HCT116 (cell line): Measurements from ENCODE around the gene CHST11. TPM values are rescaled to one million over a fixed set of nuclear protein-coding genes. Genes with fewer than 3 reads are reported as not detected.

Source experiments
- ATAC-seq: fragments of 200-7000 bp; cut with Tn5 transposase; 2 replicates; pipeline ENCODE4 v1.9.1; 2020; ENCODE audit warnings: mild to moderate bottlenecking, moderate library complexity
- BruUV-seq: library from RNA; stranded (reverse); fragments of 400-500 nt; replicated peaks from 2 replicates; lab custom pipeline; 2021; lab: Mats Ljungman, UMichigan
- CTCF ChIA-PET: fragments of 300-600 bp; sonication (Branson Sonifier 250); formaldehyde crosslinking; loops from one replicate; lab custom pipeline; 2021; ENCODE audit warnings: antibody characterized with exemption; lab: Charles Lee
- POLR2A ChIA-PET: fragments of 300-600, 350-600 bp; sonication (Branson Sonifier 250); formaldehyde crosslinking; loops from one replicate; lab custom pipeline; 2021; ENCODE audit warnings: antibody characterized with exemption; lab: Charles Lee
- RAD21 ChIA-PET, 2 experiments: fragments of 300-600 bp; sonication (Branson Sonifier 250); formaldehyde crosslinking; loops; one replicate each; lab custom pipeline; 2023; ENCODE audit warnings: low total read pairs in 2 of 2; ENCODE audit not compliant: uncharacterized antibody in 2 of 2, unreplicated experiment in 2 of 2, low non-redundant PET in 1 of 2; lab: Charles Lee
- DNase-seq: peaks from one replicate; pipeline ENCODE4 v3.0.0-alpha.2; 2010; ENCODE audit warnings: low read depth, low spot score
- H2AFZ ChIP-seq: fragments of 200-600 bp; shearing (Covaris generic), sonication (generic); 2 replicates; pipeline ENCODE4 v1.6.1; 2017; ENCODE audit warnings: low read depth, mixed run types, mixed read lengths, antibody characterized with exemption, low read length; ENCODE audit not compliant: poor library complexity, severe bottlenecking
- H3K27ac ChIP-seq: 2 replicates; pipeline ENCODE4 v1.5.1; 2012; ENCODE audit warnings: low read depth, low read length
- H3K27me3 ChIP-seq: fragments of 200-600 bp; sonication (generic); 2 replicates; pipeline ENCODE4 v1.6.1; 2016; ENCODE audit warnings: mixed run types, low read length, mixed read lengths; ENCODE audit not compliant: insufficient read depth
- H3K36me3 ChIP-seq, 2 experiments: fragments of 200-500 bp in 1 of 2; fragments of 200-600 bp in 1 of 2; sonication (Bioruptor generic) in 1 of 2; sonication (generic) in 1 of 2; 2 replicates each; pipeline versions ENCODE4 v1.5.1 to v1.6.1; 2014 to 2016; ENCODE audit warnings: low read length in 2 of 2, inconsistent platforms in 1 of 2, mixed read lengths in 1 of 2, mixed run types in 1 of 2; ENCODE audit not compliant: insufficient read depth in 2 of 2, control insufficient read depth in 1 of 2
- H3K4me1 ChIP-seq, 2 experiments: fragments of 200-600 bp in 1 of 2; sonication (generic) in 1 of 2; 2 replicates each; pipeline versions ENCODE4 v1.5.1 to v1.6.1; 2012 to 2017; ENCODE audit warnings: low read length in 2 of 2, inconsistent platforms in 1 of 2, mild to moderate bottlenecking in 1 of 2, mixed read lengths in 1 of 2, mixed run types in 1 of 2, moderate library complexity in 1 of 2; ENCODE audit not compliant: insufficient read depth in 2 of 2, control insufficient read depth in 1 of 2
- H3K4me2 ChIP-seq: fragments of 200-600 bp; sonication (generic); 2 replicates; pipeline ENCODE4 v1.6.1; 2017; ENCODE audit warnings: mixed run types, low read length, mixed read lengths
- H3K4me3 ChIP-seq, 2 experiments: fragments of 200-600 bp in 1 of 2; sonication (generic) in 1 of 2; replicated peaks in 1 of 2; 2 replicates each; pipeline ENCODE4 v1.5.1; 2011 to 2016; ENCODE audit warnings: low read length in 2 of 2, control low read depth in 1 of 2, low read depth in 1 of 2, mild to moderate bottlenecking in 1 of 2, mixed read lengths in 1 of 2, mixed run types in 1 of 2
- H3K79me2 ChIP-seq: fragments of 200-600 bp; sonication (generic); 2 replicates; pipeline ENCODE4 v1.6.1; 2017; ENCODE audit warnings: mild to moderate bottlenecking, mixed run types, low read length, moderate library complexity, mixed read lengths; ENCODE audit not compliant: insufficient read depth
- H3K9ac ChIP-seq: fragments of 200-600 bp; sonication (generic); 2 replicates; pipeline ENCODE4 v1.6.1; 2016; ENCODE audit warnings: low read length, mixed read lengths
- H3K9me2 ChIP-seq: fragments of 200-600 bp; sonication (generic), shearing (Covaris generic); 2 replicates; pipeline ENCODE4 v1.6.1; 2017; ENCODE audit warnings: mixed run types, mild to moderate bottlenecking, moderate library complexity; ENCODE audit not compliant: insufficient read depth
- H3K9me3 ChIP-seq, 2 experiments: fragments of 200-500 bp in 1 of 2; fragments of 200-600 bp in 1 of 2; sonication (Bioruptor generic) in 1 of 2; sonication (generic) in 1 of 2; 2 replicates each; pipeline ENCODE4 v1.6.1; 2014 to 2017; ENCODE audit warnings: low read length in 2 of 2, mixed read lengths in 2 of 2, inconsistent platforms in 1 of 2, low read depth in 1 of 2, mild to moderate bottlenecking in 1 of 2, mixed run types in 1 of 2, moderate library complexity in 1 of 2; ENCODE audit not compliant: control insufficient read depth in 1 of 2, insufficient read depth in 1 of 2
- H4K20me1 ChIP-seq: fragments of 200-600 bp; sonication (generic), shearing (Covaris generic); 2 replicates; pipeline ENCODE4 v1.6.1; 2017; ENCODE audit warnings: mixed run types, mild to moderate bottlenecking, moderate library complexity; ENCODE audit not compliant: insufficient read depth
- ATF3 ChIP-seq: IDR thresholded peaks from 2 replicates; pipeline ENCODE4 v1.6.1; 2012
- CEBPB ChIP-seq: IDR thresholded peaks from 2 replicates; pipeline ENCODE4 v1.6.1; 2012; ENCODE audit warnings: low read depth
- EGR1 ChIP-seq: IDR thresholded peaks from 2 replicates; pipeline ENCODE4 v1.6.1; 2012; ENCODE audit warnings: low read depth
- ELF1 ChIP-seq: IDR thresholded peaks from 2 replicates; pipeline ENCODE4 v1.6.1; 2012; ENCODE audit warnings: low read depth, borderline replicate concordance
- EZH2phosphoT487 ChIP-seq: fragments of 200-600 bp; IDR thresholded peaks from 2 replicates; pipeline ENCODE4 v1.6.1; 2018; ENCODE audit warnings: antibody characterized with exemption, borderline replicate concordance
- FOSL1 ChIP-seq: IDR thresholded peaks from 2 replicates; pipeline ENCODE4 v1.6.1; 2012; ENCODE audit warnings: low read depth
- JUND ChIP-seq: IDR thresholded peaks from 2 replicates; pipeline ENCODE4 v1.6.1; 2012
- POLR2A ChIP-seq: IDR thresholded peaks from 2 replicates; pipeline ENCODE4 v1.7.0; 2011; ENCODE audit warnings: borderline replicate concordance; ENCODE audit not compliant: insufficient read depth, insufficient read length; ENCODE audit errors: extremely low read depth
- POLR2AphosphoS5 ChIP-seq: IDR thresholded peaks from 2 replicates; pipeline ENCODE4 v1.6.1; 2011; ENCODE audit warnings: mild to moderate bottlenecking, low read depth, low read length, moderate library complexity
- RAD21 ChIP-seq: IDR thresholded peaks from 2 replicates; pipeline ENCODE4 v1.6.1; 2012; ENCODE audit warnings: low read depth, mild to moderate bottlenecking
- REST ChIP-seq: IDR thresholded peaks from 2 replicates; pipeline ENCODE4 v1.6.1; 2012; ENCODE audit warnings: low read depth
- SIN3A ChIP-seq: IDR thresholded peaks from 2 replicates; pipeline ENCODE4 v1.6.1; 2012; ENCODE audit warnings: low read depth
- SP1 ChIP-seq: IDR thresholded peaks from 2 replicates; pipeline ENCODE4 v1.6.1; 2012; ENCODE audit warnings: low read depth
- SRF ChIP-seq: IDR thresholded peaks from 2 replicates; pipeline ENCODE4 v1.6.1; 2012; ENCODE audit warnings: low read depth
- TCF7L2 ChIP-seq: IDR thresholded peaks from 2 replicates; pipeline ENCODE4 v1.7.0; 2011; ENCODE audit warnings: borderline replicate concordance, inconsistent platforms; ENCODE audit not compliant: insufficient read depth, insufficient read length; ENCODE audit errors: extremely low read depth
- YY1 ChIP-seq: IDR thresholded peaks from 2 replicates; pipeline ENCODE4 v1.6.1; 2011; ENCODE audit warnings: low read length, low read depth, moderate library complexity, mild to moderate bottlenecking; ENCODE audit not compliant: insufficient replicate concordance; ENCODE audit errors: extremely low read depth
- ZFX ChIP-seq: fragments of 450-650 bp; IDR thresholded peaks from 2 replicates; pipeline ENCODE4 v1.6.1; 2017
- ZNF274 ChIP-seq: fragments of 200-500 bp; sonication (Bioruptor generic); IDR thresholded peaks from 2 replicates; pipeline ENCODE4 v1.6.1; 2014; ENCODE audit warnings: mild to moderate bottlenecking, low read depth, low read length, inconsistent platforms
- intact Hi-C: fragments of 100-400 bp; cut with micrococcal nuclease; formaldehyde crosslinking; loops from 2 replicates; pipeline ENCODE4 v1.10.0; 2022
- total RNA-seq: library from RNA; stranded (reverse); gene quantifications from one replicate; pipeline ENCODE4 v1.2.1, GENCODE V29; 2021; ENCODE audit not compliant: unreplicated experiment
- TF ChIP-seq, protein P1 (sequence below): IDR thresholded peaks from 2 replicates; pipeline ENCODE4 v1.6.1; 2012

CHST11 gene
- total RNA-seq, 1 experiment from 2014 or later: 10.1 TPM

DNA sequence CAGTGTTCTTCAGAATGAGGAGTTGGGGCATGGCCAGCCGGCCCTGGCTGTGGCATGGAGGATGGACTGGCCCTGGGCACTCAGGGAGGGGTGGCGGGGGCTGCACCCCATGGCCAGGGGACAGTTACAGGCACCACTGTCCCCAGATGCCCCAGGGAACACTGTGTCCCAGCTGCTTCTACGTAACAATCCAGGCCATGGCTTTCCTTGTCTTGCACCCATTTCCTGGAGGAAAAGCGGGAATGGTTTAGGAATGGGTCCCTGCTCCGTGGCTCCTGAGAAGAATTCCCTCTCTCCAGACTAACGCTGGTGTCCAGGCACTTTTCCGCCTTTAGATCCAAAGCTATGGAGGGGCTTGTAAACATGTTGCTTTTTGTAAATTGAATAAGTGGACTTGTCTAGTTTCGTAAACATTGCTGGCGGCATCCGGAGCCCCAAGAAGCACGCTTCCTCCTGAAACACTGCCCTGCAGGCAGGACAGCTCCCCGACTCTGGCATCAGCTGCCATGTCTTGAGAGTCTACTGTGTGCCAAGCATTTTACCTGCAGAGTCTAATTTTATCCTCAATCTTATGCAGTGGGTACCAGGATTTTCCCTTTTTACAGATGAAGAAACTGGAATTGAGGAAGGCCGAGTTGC, 263.1 kb downstream of the CHST11 start:
- no TSS peak for BruUV-seq
- H3K9me3 ChIP-seq: no peaks in the 10 kb centered on the region
- ChIA-PET CTCF (no interaction called here), POLR2A (no interaction called here)
- DNase-seq: no peak
- no peaks in the 10 kb centered on the region for H3K79me2 ChIP-seq
- no peaks in the 10 kb centered on the region for H3K27me3 ChIP-seq
- H3K9me2 ChIP-seq: no peaks in the 10 kb centered on the region
- no peak for TF ChIP-seq CEBPB
- TF ChIP-seq SP1: no peak
- no peak for TF ChIP-seq RAD21
- TF ChIP-seq SRF: no peak
- no peak for TF ChIP-seq YY1
- TF ChIP-seq POLR2A: no peak
- no peak for TF ChIP-seq EGR1
- TF ChIP-seq, protein P1, sequence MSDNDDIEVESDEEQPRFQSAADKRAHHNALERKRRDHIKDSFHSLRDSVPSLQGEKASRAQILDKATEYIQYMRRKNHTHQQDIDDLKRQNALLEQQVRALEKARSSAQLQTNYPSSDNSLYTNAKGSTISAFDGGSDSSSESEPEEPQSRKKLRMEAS: no peak
- TF ChIP-seq FOSL1: no peak
- no peak for TF ChIP-seq SIN3A
- TF ChIP-seq REST: no peak
- TF ChIP-seq ZNF274: no peak
- no peak for TF ChIP-seq POLR2AphosphoS5
- no peak for TF ChIP-seq ELF1
- no peak for TF ChIP-seq ATF3
- no peak for TF ChIP-seq JUND
- no peak for TF ChIP-seq ZFX
- no peak for TF ChIP-seq EZH2phosphoT487
- no peak for TF ChIP-seq TCF7L2
- TF ChIP-seq, all 23 proteins: peak for 0
- H2AFZ ChIP-seq: no peak overlapping the region
- no peaks in the 10 kb centered on the region; a peak in 1 of 4 replicates for H3K4me1 ChIP-seq
- H3K4me2 ChIP-seq: no peak overlapping the region
- no peak for ATAC-seq
- H3K27ac ChIP-seq: no peak overlapping the region
- no peaks in the 10 kb centered on the region for H4K20me1 ChIP-seq
- H3K9ac ChIP-seq: no peak overlapping the region
- intact Hi-C loops: no loop called here
- H3K4me3 ChIP-seq: no peak overlapping the region
- RAD21 ChIA-PET: no interaction called here
- no peaks in the 10 kb centered on the region for H3K36me3 ChIP-seq
